HG03280 (cell line): ENCODE data around the gene PGGHG.

ENCODE experiments used
- ATAC-seq: cut with Tn5 transposase; IDR thresholded peaks from one replicate; pipeline ENCODE4 v1.9.1; 2021; ENCODE audit warnings: mild to moderate bottlenecking, moderate library complexity; ENCODE audit not compliant: unreplicated experiment

Gene PGGHG

GRCh38 chr11:344836-345578 is 56.1 kb downstream of the PGGHG start:
- ATAC-seq = no peak
